ENCODE results near the gene DOCK9.
A peak's percentile ranks its signal among the peaks of the same experiment; 100 is the strongest.

DOCK9 gene

DNA sequence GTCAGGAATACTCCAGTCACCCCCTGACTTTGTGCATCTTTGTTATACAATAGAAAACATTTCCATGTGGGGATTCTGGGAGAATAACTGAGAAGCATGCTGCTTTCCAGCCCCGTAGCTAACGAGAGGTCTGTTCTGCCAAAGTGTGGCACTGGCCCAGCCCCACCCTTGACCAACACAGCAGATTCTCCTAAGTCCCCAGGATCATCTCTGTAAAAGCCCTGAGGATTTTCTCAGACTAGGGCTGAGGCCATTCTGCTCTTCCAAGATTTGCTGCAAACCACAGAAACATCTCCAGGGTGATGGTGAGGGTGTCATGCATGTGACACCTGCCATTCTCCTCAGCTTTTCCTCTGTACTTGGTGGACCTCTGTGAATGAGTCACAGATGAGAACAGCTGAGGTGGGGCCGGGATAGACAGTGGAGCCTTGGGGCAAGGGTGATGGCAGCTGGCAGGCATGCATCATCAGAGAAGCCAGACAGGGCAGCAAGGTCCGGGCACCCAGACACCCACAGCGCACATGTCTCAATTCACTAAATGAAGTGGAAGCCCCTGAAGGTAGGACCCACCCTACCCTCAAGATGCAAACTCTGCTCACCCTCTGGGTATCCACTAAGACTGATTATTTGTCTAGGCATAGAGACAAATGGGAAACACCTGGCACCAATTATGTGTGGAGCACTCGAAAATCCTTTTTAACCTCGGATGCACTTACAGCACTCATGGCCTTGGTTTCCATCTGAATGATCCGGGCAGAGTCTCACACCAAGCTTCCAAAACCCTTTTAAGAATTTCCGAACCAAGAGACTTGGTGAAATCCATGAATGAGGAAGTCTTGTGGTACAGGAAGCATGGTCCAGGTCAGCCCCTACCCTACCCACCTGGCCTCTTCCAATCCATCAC, 20.1 kb upstream of the DOCK9 start:
- DNase-seq = peak; percentile 68 to 83

DNA sequence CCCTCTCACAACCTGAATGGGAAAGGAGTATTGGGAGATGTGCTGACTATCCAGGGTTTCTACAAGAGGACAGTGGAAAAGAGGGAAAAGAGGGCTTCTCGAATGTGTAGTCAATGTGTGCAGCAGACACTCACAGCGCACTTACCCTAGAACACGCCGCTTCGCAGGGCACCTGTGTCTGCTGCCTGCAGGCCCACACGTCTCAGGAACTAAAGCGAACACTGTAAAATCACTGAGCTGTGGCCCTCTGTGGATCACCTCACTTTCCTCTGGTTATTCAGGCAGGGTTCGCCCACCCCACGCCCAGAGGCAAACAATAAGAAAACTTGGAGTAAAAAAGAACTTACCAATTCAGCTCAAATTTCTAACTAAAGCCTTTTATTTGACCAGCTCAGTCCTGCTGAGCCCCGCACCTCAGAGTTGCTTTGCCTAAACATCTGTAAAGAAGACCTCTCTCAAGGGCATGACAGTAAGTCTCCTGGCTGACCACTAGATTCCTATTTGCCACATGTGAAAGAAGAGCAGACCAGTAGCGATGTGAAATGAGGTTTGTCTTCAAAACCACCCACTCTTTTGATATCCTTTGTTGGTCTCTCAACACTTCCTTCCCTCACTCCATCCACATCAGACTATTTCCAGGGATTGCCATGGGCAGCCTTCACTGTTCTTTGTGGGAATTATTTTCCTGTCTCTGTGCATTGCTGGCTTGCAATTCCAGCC, 19.3 kb upstream of the DOCK9 start:
- no peak for DNase-seq

DNA sequence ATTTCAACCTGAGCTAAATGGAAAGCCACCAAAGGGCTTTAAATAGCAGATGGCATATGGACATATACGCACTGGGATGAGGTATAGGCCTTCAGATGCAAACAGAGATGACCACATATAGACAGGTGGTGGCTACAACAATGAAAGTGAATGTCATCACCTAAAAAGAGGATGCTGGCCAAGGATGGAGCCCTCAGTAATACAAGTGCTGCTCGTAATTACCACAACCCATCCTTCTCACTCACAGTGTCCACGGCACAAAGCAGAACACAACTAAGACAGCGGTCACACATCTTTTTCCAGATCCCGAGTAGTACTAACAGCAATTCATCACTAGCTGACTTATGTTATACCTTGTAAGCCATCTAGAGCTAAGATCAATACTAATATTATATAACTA, 18.2 kb upstream of the DOCK9 start:
- peak; percentile 79 to 80 for DNase-seq

- DNase-seq = no peak
Measured at GRCh38 chr13:98994896-98995295, 17.0 kb upstream of the DOCK9 start.

GRCh38 chr13:98994080-98994479, 16.2 kb upstream of the DOCK9 start:
- DNase-seq = no peak

- no peak for DNase-seq
Measured at GRCh38 chr13:98992355-98992754, 14.5 kb upstream of the DOCK9 start.

DNA sequence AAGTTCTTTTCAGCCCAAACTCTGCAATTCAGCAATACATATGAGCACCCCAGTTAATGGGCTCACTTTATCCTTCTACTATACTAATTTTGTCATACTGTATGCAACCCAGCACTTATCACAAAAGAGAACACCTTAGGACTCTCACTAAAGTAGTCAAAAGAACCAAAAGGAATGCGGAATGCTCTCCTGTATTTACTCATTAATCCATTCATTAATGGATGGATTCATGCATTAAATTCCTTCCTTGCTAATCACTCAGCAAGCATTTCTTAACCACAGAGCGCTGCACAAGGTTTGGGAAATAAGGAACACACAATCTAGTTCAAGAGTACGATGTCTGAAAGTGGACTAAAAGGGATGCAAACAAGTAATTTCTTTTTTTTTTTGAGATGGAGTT, 12.8 kb upstream of the DOCK9 start:
- DNase-seq = no peak

- no peak for DNase-seq
Measured at GRCh38 chr13:98989469-98990235, 11.8 kb upstream of the DOCK9 start.

GRCh38 chr13:98988780-98989179, 10.9 kb upstream of the DOCK9 start:
- no peak for DNase-seq

GRCh38 chr13:98988277-98988676, 10.4 kb upstream of the DOCK9 start:
- no peak for DNase-seq

- no peak for DNase-seq
Measured at GRCh38 chr13:98987275-98987674, 9.4 kb upstream of the DOCK9 start.

DNA sequence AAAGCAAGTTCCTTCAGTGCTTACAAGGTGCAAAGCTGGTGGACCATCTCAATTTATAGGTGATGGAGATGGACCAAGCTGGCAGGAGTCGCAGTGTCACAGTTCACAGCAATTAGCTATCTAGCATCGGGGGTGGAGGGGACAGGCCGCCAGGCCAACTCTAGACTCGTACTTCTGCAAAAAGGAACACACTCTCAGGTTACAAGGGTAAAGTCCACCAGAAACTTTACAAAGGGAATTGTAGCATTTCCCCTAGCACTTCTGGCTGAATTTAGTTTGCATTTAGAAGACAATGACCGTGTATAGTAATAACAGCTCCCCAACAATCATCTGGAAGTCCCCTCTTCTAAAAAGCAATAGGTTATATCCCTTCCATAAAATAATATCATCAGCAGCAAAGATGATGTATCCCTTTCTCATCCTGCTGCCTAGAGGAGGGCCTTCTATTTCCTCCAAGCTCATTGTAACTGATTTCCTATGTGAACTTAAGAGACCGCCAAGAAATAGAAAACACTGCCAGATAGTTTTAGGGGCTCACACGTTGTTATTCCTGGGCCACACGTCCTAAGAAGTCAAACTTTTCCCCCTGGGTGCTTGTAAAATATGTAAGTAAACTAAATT, 8.5 kb upstream of the DOCK9 start:
- no peak for DNase-seq

- no peak for DNase-seq
Measured at GRCh38 chr13:98985591-98985990, 7.7 kb upstream of the DOCK9 start.

- DNase-seq = no peak
Measured at GRCh38 chr13:98984983-98985382, 7.1 kb upstream of the DOCK9 start.

GRCh38 chr13:98984118-98984517, 6.3 kb upstream of the DOCK9 start:
- DNase-seq = no peak

DNA sequence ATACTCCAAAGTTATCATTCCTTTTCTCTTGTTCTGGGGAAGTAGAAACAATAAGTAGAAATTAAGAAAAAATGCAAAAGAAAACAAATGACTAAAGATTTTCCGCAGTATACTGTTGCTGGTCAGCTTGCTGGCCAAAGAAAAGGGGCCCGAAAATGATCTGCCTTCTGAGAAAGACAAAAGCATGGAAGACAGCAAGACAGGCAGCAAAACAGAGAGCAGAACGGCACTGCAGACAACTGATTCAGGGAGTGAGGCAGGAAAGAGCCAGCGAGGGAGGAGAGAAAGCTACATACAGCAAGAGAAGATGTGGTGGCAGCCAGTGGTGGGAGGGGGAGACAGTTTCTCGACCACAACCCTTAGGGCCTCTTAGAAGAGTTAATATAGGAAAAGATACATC, 5.3 kb upstream of the DOCK9 start:
- no peak for DNase-seq

DNA sequence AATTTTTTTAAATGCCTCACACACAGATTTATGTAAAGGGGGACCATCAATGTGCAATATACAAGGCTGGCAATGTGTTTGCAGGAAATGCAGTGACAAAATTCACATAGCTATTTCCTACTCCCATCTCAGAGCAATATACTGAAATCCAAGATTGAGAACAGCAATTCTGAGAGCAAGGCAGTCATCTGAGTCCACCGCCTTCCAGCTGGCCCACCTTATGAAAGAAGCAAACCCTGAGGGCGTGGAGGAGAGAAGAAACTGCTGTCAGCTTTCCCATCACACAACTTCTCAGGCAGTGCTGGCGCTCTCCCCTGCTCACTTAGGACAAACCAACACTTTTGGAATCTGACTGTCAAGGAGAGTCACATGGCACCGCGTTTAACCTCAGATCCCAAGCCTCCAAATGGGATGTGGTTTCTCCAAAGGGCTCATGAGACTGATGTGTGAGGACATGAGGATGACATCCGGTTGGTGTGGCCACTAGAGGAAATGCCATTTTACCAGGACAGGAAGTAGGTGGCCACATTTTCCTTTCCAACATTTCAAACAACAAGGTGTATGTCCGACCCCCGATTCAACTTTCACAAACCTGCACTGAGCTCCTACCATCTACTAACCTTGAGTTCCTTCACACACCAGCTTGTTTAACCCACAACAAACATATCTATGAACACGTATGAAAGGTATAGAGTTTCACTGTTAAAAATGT, 3.7 kb upstream of the DOCK9 start:
- no peak for DNase-seq

DNA sequence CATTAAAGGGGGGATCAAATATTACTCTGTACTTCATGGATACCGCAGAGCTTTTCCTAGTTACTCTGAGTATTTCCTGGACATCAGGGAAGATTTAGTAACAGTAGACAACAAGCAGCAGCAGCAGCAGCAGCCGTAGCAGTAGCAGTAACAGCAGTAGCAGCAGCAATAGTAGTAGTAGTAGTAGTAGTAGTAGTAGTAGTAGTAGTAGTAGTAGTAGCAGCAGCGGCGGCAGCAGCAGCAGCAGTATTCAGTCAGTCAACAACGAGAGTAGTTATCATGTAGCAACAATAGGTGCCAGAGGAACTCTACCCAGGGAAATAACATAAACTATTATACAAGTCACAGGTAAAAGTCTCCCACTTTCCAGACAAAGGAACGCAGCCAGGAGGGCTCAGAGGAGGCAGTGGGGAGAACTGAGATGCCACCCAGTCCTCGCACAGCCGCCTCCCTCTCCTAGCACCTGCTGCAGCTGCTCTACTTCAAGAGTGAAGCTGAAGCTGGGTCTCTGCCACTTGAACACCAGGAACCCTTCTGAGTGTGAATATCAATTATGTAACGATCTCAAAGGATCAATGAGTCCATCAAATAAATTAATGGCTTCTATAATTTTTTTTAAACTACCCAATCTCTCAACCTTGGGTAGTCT, 1.3 kb upstream of the DOCK9 start:
- peak; percentile 82 to 84 for DNase-seq

- no peak for DNase-seq
Measured at GRCh38 chr13:98978280-98978679, 416 bp upstream of the DOCK9 start.

- DNase-seq = no peak
Measured at GRCh38 chr13:98976941-98977340, 923 bp downstream of the DOCK9 start.

DNA sequence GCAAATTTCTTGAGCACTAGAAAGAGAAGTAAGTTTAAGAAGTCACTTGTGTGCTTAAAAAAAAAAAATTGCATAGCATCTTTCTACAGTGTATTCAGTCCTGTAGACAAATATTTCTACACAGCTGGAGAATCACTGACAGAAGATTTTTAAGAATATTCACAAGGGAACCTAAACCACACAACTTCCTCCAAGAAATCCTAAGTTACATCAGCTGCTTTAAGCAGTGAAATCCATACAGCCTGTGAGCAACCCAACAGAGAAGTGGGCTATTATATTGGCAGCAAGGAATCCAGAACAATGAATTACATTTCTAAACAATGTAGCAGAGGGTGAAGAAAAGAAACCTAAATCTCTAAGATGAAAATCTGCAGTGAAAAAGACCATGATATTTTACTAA, 1.5 kb downstream of the DOCK9 start:
- DNase-seq = no peak

- no peak for DNase-seq
Measured at GRCh38 chr13:98975822-98976261, 2.0 kb downstream of the DOCK9 start.
